MM.1S (cell line): ENCODE measurements around the gene PARP3.

Experiments used
- EZH2 ChIP-seq: fragments of 300-600 bp; sonication (generic); optimal IDR thresholded peaks from 2 replicates; pipeline ENCODE3; 2017; ENCODE audit warnings: low read depth, mild to moderate bottlenecking, antibody characterized with exemption, low read length, mixed read lengths
- EZH2phosphoT487 ChIP-seq: fragments of 300-600 bp; sonication (generic); IDR thresholded peaks from 2 replicates; pipeline ENCODE4 v1.6.1; 2018; ENCODE audit warnings: antibody characterized with exemption, low read length
- TF ChIP-seq, protein P1 (sequence below): fragments of 300-600 bp; sonication (generic); IDR thresholded peaks from 2 replicates; pipeline ENCODE4 v1.5.1; 2016; ENCODE audit warnings: antibody characterized with exemption, low read length, mixed read lengths

DNA sequence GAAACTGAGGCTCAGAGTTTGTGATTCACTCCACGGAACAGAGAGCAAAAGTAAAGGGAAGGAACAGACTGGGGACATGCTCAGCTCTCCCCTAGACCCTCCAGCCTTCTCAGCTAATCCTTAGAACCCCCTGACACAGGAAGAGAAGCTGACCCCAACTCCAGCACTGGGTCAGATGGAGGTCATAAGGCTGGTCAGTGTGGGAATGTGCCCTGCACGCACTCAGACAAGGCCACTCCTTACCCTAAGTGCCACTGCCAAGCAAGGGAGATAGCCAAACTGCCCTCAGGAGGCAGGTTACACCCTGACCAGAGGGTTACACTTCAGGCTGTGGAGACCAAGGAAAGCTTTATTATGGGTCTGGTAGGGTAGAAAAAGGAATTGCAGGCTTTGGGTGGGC, 52.4 kb downstream of the PARP3 start:
- TF ChIP-seq, protein P1, sequence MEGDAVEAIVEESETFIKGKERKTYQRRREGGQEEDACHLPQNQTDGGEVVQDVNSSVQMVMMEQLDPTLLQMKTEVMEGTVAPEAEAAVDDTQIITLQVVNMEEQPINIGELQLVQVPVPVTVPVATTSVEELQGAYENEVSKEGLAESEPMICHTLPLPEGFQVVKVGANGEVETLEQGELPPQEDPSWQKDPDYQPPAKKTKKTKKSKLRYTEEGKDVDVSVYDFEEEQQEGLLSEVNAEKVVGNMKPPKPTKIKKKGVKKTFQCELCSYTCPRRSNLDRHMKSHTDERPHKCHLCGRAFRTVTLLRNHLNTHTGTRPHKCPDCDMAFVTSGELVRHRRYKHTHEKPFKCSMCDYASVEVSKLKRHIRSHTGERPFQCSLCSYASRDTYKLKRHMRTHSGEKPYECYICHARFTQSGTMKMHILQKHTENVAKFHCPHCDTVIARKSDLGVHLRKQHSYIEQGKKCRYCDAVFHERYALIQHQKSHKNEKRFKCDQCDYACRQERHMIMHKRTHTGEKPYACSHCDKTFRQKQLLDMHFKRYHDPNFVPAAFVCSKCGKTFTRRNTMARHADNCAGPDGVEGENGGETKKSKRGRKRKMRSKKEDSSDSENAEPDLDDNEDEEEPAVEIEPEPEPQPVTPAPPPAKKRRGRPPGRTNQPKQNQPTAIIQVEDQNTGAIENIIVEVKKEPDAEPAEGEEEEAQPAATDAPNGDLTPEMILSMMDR, result no peak
- TF ChIP-seq EZH2phosphoT487 (no peak), EZH2 (no peak)
